HG02943 (cell line): ENCODE data around the gene HIC1.

Experiments
- ATAC-seq: cut with Tn5 transposase; IDR thresholded peaks from one replicate; pipeline ENCODE4 v1.9.1; 2021; ENCODE audit warnings: mild to moderate bottlenecking, low read depth, moderate library complexity; ENCODE audit not compliant: unreplicated experiment

Gene HIC1

DNA sequence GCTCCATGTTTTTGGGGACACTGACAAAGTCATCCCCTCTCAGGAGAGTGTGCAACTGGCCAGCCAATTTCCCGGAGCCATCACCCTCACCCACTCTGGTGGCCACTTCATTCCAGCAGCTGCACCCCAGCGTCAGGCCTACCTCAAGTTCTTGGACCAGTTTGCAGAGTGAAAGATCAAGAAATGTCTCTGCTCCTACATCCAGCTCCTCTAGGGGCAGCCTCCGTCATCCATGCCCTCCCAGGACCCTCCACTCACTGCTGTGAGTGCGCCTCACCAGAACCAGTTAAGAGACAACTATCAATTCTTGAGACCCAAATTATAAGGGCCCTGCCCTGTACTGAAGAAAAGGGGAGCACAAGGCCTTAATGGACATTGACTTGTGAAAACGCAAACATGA is 12.0 kb upstream of the HIC1 start:
- no peak for ATAC-seq

DNA sequence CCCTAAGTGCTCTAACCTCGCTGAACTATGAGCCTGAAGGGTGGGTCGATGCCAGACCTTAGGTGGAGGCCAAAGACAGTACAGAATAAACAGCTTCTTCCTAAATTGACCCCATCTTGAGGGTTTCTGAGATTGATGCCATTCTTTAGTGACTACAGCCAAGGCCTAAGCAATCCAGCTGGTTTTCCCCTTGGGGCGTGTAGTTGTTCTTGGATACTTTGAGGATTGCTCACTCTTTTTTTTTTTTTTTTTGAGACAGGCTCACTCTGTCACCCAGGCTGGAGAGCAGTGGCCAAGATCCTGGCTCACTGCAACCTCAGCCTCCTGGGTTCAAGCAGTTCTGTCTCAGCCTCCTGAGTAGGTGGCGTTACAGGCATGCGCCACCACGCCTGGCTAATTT is 11.1 kb upstream of the HIC1 start:
- no peak for ATAC-seq

DNA sequence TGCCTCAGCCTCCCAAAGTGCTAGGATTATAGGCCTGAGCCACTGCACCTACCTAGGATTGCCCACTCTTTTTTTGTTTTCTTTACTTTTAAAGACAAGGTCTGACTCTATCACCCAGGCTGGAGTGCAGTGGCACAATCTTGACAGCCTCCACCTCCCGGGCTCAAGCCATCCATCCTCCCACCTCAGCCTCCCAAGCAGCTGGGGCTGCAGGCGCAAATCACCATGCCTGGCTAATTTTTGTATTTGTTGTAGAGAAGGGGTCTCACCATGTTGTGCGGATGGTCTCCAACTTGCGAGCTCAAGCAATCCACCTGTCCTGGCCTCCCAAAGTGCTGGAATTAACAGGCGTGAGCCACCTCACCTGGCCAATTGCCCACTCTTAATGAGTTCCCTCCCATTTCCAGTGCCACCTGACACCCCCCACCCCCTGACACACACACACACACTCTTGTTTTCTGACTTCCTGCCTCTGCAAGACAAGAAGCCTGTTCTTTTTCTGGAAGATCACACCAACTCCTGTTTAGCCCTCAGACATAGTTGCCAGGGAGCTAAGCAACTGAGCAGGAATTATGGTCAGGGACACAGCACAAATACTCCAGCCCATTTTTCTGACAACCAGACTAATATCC is 10.5 kb upstream of the HIC1 start:
- ATAC-seq, result no peak

DNA sequence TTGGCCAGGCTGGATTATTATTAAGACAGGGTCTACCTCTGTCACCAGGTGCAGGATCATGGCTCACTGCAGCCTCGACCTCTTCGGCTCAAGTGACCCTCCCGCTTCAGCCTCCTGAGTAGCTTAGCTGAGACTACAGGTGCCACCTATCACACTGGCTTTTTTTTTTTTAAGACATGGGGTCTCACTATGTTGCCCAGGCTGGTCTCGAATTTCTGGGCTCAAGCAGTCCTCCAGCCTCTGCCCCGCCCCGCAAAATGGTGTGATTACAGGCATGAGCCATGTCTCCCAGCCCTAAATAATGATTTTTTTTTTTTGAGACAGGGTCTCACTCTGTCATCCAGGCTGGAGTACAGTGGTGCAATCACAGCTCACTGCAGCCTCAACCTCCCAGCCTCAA is 7.3 kb upstream of the HIC1 start:
- ATAC-seq, result no peak

DNA sequence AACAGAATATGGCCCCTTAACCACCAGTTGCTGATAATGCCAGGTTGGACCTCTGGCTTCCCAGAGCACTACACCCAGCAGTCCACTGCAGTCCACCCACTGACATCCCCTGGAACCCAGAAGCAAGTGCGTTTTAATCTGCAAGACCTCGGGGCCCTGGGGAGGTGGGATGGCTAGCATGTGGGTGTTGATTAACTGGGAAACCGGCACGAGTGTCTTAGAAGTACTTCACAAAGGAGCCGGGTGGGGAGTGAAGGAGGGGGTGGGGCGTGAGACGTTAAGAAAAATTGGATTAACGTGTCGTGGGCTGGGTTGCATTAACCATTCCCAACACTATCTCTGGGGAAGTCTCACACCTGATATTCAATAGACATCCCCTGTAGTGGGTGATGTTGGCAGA is 6.1 kb upstream of the HIC1 start:
- no peak for ATAC-seq

DNA sequence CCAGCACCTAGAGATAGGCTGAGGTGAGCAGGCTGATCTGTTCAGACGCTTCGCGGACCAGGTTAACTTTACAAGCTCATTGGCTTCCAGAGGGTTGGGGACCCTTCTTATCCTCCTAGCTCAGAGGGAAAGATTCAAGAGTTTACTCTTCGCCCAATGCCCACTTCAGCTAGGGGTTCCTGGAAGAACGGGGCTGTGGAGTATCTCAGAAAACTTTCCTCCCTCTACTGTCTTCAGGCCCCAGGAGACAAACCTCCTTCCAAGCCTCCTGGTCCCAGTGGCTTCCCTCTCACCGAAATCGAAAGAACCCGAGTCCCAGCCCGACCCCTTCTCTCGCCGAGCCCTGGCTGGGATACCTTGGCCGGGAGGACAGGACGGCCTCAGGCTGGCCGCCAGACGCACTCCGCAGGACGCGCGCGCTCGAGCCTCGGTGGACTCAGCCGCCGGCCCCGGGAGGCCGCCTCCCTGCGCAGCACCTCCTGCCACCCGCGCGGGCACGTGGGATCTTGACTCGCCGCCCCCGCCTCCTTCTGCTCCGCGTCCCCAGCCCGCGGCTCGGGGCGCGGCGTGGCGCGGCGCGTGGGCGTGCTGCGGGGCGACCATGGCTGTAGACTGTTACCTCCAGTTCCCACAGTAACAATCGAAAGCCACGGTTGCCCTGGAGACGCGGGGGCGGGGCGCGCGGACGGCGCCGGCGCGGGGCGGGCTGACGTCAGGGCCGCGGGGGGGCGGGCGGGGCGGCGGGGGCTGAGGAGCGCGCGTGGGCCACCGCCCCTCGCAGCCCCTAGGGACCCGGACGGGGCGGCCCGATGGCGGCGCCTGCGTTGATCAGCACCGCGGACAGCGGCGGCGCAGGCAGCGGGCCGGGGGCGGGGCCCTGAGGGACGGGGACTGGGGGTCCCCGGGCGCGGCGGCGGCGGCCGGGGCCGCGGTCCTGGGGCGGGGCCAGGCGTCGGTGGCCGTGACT is 5.3 kb upstream of the HIC1 start:
- peak; percentile 44 for ATAC-seq

DNA sequence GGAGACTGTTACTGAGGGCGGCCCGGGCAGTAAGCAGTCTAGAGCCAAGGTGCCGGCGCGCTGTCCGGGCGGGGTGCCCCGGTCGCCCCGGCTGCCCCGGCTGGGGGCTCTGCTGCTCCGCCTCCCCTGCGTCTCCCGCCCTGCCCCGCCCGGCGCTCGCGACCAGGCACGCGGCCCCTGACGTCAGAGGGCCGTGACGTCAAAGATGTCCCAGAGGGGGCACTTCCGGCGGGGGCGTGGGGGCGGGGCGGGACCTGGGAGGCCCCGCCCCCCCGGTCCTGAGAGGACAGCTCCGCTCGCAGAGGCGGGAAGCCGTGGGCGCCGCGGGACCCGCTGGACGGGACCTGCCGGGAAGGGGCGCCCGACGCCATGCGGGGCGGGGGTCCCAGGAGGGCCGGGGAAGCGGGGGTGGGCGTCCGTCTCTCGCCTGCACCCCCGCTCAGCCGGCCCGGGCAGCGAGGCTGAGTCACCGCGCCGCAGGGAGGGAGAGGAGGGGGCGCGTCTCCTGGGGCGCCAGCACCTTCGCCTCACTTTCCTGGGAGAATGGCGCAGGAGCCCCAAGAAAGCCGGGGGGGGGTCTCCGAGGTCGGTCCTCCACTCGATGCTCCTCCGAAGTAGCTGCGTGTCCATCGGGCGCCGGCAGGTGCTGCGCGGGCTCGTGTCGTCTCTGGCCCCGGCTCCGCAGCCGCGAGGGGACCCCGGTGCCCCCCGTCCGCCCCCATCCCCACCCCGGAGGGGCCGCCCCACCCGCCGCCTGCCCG is 4.4 kb upstream of the HIC1 start:
- peak; percentile 16 for ATAC-seq

DNA sequence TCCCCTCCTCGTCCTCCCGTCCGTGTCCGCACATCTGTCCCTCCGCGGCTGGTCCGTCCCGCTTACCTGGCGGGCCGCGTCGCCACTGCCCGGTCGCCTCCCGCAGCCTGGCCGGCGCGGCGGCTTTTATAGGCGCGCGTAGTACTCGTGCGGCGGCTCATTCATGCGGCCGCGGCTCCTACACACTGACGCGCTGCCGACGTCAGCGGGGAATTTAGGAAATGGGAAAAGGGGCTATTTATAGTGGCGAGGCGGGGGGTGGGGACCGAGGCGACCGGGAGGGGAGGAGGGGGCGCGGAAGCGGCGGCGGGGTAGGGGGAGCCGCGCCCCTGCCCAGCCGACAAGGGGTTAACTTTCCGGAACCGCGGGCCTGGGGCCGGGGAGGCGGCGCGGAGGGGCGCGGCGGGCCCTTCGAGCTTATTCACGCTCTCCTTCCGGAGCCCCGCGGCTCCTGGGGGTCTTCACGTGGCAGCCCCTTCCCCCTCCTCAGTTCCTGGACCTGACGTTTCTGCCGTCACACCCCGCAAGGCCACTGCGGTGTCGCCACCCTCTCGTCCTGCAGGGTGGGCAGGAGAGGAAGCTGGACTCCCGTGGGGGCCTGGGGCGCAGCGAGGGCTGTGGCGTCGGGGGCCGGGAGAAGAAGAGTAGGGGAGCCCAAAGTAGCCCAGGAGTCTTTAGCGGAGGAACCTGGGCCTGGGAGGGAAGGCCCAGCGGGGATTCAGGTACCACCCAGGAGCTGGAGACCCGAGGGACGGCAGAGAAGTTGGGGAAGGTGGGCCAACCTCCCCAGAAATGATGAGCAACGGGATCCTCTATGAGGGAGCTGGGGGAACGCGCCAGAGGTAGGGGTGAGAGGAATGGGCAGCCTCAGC is 3.6 kb upstream of the HIC1 start:
- no peak for ATAC-seq

DNA sequence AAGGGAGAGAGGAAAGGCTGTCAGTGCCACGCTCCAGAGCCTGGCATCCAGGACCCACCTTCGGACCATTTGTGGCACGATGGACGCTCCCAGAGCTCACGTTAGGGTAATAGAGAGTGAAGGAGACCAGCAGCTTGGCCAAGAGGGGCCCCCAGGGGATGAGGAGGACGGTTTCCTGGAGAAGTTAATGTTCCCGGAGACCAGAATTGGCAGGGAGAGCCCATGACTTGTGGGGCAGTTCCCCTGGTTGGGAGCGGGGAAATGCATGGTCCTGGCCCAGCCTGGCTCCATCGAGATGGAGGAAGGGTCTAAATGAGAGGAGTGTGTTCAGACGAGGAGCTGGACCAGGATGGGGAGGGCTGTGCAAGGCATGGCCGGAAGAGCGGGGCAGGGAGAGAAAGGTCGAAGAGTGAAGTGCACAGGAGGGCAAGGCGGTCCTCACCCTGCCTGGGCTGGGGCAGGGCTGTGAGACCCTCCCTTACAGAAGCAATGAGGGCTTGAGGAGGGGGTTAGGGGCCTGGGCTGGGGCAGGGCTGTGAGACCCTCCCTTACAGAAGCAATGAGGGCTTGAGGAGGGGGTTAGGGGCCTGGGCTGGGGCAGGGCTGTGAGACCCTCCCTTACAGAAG is 2.9 kb upstream of the HIC1 start:
- no peak for ATAC-seq

DNA sequence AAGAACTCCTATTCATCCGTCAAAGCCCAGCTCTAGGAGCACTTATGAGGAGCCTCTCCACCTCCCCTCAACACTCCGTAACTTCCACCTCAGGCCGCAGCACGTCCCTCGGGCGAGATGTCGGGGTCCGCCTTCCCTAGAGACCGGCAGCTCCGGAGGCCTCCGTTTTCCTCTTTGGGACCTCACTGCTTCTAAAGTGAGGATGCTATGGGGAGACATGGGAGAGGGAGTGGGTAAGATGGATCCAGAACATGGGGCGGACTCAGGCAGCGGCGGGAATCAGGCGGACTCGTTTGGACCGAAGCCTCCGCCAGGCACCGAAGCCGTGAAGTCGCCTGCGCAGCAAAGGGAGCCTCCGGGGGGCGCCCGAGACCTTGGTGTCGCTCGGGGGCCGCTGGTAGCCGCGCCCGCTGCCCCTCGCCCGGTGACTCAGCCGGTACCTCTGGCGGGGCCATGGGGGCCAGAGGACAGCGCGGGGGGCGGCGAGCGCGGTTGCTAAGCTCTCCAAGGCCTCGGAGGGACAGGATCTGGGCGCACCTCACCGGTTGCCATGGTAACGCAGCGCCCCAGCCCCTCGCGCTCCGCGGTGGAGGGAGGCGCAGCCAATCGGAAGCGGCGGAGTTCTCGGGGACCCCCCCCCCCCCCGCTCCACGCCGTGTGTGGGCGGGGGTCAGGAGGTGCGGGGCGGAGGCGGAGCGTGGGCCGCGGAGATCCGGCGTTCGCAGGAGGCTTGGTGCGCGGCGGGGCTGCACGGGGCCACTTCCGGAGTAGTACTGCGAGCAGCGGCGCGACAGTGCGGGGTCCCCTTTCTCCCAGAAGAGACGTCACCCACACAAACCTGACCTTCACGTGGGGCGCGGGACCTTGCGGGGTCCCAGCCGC is 1.3 kb upstream of the HIC1 start:
- no peak for ATAC-seq

DNA sequence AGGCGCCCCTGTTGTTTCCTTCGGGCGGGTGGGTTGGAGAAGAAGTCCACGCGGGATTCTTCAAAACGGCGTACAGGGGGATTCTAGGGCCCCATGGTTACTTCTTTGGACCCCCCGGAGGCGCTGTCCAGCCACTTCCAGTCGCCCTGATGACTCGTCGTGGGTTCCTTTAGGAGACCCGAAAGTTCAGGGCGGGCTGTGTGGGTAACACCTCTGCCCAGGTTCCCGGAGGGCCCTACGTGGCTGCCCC is 716 bp upstream of the HIC1 start:
- no peak for ATAC-seq

DNA sequence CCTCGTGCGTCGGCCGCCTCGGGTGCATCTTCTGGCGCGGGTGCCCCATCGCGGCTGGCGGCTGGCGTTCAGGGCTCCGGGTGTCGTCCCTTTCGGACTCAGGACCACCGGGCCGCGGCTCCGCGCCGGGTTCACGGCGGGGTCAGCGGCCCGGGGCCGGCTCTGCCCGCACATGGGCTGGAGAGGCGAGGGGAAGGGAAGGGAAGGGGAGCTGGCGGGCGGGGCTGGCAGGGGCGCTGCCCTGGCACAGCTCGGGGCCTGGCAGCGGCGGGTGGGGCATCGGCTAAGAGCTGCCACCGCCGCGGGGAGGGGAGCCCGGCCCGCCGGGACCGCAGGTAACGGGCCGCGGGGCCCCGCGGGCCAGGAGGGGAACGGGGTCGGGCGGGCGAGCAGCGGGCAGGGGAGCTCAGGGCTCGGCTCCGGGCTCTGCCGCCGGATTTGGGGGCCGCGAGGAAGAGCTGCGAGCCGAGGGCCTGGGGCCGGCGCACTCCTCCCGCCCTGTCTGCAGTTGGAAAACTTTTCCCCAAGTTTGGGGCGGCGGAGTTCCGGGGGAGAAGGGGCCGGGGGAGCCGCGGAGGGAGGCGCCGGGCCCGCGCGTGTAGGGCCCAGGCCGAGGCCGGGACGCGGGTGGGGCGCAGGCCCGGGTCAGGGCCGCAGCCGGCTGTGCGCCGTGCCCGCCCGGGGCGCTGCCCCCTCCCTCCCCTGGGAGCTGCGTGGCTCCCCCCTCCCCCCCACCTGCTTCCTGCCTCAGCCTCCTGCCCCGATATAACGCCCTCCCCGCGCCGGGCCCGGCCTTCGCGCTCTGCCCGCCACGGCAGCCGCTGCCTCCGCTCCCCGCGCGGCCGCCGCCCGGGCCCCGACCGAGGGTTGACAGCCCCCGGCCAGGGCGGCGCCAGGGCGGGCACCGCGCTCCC is 646 bp downstream of the HIC1 start:
- ATAC-seq, result no peak

DNA sequence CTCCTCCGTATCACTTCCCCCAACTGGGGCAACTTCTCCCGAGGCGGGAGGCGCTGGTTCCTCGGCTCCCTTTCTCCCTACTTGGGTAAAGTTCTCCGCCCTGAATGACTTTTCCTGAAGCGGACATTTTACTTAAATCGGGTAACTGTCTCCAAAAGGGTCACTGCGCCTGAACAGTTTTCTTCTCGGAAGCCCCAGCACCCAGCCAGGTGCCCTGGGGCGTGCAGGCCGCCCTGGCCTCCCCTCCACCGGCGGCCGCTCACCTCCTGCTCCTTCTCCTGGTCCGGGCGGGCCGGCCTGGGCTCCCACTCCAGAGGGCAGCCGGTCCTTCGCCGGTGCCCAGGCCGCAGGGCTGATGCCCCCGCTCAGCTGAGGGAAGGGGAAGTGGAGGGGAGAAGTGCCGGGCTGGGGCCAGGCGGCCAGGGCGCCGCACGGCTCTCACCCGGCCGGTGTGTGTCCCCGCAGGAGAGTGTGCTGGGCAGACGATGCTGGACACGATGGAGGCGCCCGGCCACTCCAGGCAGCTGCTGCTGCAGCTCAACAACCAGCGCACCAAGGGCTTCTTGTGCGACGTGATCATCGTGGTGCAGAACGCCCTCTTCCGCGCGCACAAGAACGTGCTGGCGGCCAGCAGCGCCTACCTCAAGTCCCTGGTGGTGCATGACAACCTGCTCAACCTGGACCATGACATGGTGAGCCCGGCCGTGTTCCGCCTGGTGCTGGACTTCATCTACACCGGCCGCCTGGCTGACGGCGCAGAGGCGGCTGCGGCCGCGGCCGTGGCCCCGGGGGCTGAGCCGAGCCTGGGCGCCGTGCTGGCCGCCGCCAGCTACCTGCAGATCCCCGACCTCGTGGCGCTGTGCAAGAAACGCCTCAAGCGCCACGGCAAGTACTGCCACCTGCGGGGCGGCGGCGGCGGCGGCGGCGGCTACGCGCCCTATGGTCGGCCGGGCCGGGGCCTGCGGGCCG is 1.6 kb downstream of the HIC1 start:
- no peak for ATAC-seq

DNA sequence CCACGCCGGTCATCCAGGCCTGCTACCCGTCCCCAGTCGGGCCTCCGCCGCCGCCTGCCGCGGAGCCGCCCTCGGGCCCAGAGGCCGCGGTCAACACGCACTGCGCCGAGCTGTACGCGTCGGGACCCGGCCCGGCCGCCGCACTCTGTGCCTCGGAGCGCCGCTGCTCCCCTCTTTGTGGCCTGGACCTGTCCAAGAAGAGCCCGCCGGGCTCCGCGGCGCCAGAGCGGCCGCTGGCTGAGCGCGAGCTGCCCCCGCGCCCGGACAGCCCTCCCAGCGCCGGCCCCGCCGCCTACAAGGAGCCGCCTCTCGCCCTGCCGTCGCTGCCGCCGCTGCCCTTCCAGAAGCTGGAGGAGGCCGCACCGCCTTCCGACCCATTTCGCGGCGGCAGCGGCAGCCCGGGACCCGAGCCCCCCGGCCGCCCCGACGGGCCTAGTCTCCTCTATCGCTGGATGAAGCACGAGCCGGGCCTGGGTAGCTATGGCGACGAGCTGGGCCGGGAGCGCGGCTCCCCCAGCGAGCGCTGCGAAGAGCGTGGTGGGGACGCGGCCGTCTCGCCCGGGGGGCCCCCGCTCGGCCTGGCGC is 2.4 kb downstream of the HIC1 start:
- ATAC-seq, result no peak

DNA sequence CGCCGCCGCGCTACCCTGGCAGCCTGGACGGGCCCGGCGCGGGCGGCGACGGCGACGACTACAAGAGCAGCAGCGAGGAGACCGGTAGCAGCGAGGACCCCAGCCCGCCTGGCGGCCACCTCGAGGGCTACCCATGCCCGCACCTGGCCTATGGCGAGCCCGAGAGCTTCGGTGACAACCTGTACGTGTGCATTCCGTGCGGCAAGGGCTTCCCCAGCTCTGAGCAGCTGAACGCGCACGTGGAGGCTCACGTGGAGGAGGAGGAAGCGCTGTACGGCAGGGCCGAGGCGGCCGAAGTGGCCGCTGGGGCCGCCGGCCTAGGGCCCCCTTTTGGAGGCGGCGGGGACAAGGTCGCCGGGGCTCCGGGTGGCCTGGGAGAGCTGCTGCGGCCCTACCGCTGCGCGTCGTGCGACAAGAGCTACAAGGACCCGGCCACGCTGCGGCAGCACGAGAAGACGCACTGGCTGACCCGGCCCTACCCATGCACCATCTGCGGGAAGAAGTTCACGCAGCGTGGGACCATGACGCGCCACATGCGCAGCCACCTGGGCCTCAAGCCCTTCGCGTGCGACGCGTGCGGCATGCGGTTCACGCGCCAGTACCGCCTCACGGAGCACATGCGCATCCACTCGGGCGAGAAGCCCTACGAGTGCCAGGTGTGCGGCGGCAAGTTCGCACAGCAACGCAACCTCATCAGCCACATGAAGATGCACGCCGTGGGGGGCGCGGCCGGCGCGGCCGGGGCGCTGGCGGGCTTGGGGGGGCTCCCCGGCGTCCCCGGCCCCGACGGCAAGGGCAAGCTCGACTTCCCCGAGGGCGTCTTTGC is 3.1 kb downstream of the HIC1 start:
- ATAC-seq, result no peak
